Glutamatergic neuron (in vitro differentiated cells): ENCODE results near the gene DNAJC6. TPM values are rescaled to one million over a fixed set of nuclear protein-coding genes. Genes with fewer than 3 reads are reported as not detected.

Experiments
- DNase-seq: peaks from one replicate; pipeline ENCODE4 v3.0.0; 2022
- H3K27ac Mint-ChIP-seq: one replicate; pipeline ENCODE4 v1.8.0; 2020; ENCODE audit warnings: mild to moderate bottlenecking, mixed read lengths, inconsistent platforms; ENCODE audit not compliant: unreplicated experiment
- H3K27me3 Mint-ChIP-seq: one replicate; pipeline ENCODE4 v1.8.0; 2020; ENCODE audit warnings: mild to moderate bottlenecking, moderate library complexity, mixed read lengths, inconsistent platforms; ENCODE audit not compliant: unreplicated experiment
- H3K36me3 Mint-ChIP-seq: one replicate; pipeline ENCODE4 v1.8.0; 2020; ENCODE audit warnings: mild to moderate bottlenecking, mixed read lengths, inconsistent platforms; ENCODE audit not compliant: unreplicated experiment
- H3K4me1 Mint-ChIP-seq: one replicate; pipeline ENCODE4 v1.8.0; 2020; ENCODE audit warnings: mild to moderate bottlenecking, low read depth, mixed read lengths, inconsistent platforms; ENCODE audit not compliant: unreplicated experiment
- H3K4me3 Mint-ChIP-seq: one replicate; pipeline ENCODE4 v1.8.0; 2020; ENCODE audit warnings: mild to moderate bottlenecking, mixed read lengths, inconsistent platforms; ENCODE audit not compliant: unreplicated experiment
- H3K9me3 Mint-ChIP-seq: one replicate; pipeline ENCODE4 v1.8.0; 2020; ENCODE audit warnings: mild to moderate bottlenecking, moderate library complexity, mixed read lengths, inconsistent platforms; ENCODE audit not compliant: unreplicated experiment
- CTCF ChIP-seq: fragments of 200-600 bp; sonication (generic); IDR thresholded peaks from one replicate; pipeline ENCODE4 v1.5.0; 2021; ENCODE audit not compliant: partially characterized antibody, unreplicated experiment
- total RNA-seq: library from RNA; stranded (reverse); fragmentation: NEBNext Ultra II Directional; extraction: Animal tissue kit (Norgen Biotek cat#: 25700); gene quantifications from one replicate; pipeline ENCODE4 v1.2.1, GENCODE V29; 2021; ENCODE audit not compliant: unreplicated experiment

DNAJC6 gene
- total RNA-seq, 1 donor from 2014 or later, result 54.6 TPM

- Mint-ChIP-seq H3K36me3 (no peaks in the 10 kb centered on the region), H3K4me3 (no peak overlapping the region), H3K27me3 (peaks cover 2% of the 10 kb centered on the region), H3K9me3 (peaks cover 2% of the 10 kb centered on the region), H3K27ac (no peak overlapping the region), H3K4me1 (peaks cover 9% of the 10 kb centered on the region)
- no peak for DNase-seq
- TF ChIP-seq CTCF, result no peak
These were observed 41.7 kb upstream of the DNAJC6 start for GRCh38 chr1:65267683-65268082.

- Mint-ChIP-seq H3K4me3 (no peak overlapping the region), H3K36me3 (no peaks in the 10 kb centered on the region), H3K27ac (no peak overlapping the region), H3K9me3 (peaks cover 4% of the 10 kb centered on the region), H3K4me1 (peaks cover 7% of the 10 kb centered on the region), H3K27me3 (peaks cover 2% of the 10 kb centered on the region)
- no peak for DNase-seq
- TF ChIP-seq CTCF, result no peak
These were observed 39.7 kb upstream of the DNAJC6 start for GRCh38 chr1:65269612-65270011.

- TF ChIP-seq CTCF, result no peak
- no peak overlapping the region for H3K4me3 Mint-ChIP-seq
- no peak overlapping the region for H3K27ac Mint-ChIP-seq
- H3K9me3 Mint-ChIP-seq, result peaks cover 4% of the 10 kb centered on the region
- H3K27me3 Mint-ChIP-seq, result peaks cover 2% of the 10 kb centered on the region
- H3K4me1 Mint-ChIP-seq, result peaks cover 44% of the 10 kb centered on the region
- DNase-seq, result no peak
- H3K36me3 Mint-ChIP-seq, result no peaks in the 10 kb centered on the region
These were observed 33.0 kb upstream of the DNAJC6 start for GRCh38 chr1:65276197-65276939.

DNA sequence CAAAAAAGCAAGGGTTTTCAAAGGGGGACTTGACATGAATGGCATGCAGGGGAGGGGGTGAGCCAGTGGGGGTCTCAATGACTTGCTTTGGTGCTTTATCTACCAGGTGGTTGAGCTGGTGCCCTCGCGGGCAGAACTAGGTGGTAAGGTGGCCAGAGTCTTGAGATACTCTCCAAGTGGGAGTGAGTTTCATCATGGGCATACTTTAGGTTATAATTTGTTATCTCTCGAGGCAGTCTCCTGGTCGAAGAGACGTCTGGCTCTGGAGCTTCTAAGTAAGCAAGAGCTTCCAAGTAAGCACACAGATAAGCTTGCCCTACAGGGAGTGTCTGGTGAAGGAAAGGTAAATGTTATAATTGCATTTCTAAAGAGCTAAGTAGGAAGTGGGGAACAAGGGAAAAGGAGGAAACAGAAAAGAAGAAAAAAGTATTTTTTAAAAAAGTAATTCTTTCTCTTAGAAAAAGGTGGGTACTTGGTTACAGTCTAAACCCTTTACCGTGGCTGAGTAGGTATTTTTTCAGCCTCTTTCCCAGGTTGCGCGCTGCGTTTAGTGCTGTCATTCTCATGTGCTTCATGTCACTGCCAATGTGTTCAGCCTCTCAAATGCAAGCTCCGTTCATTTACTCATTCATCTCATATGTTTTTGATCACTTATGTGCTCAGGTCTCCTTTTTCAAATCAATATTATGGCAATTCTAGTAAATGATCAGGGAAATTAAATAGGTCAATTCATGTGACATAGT, 31.6 kb upstream of the DNAJC6 start:
- H3K36me3 Mint-ChIP-seq, result no peaks in the 10 kb centered on the region
- peak overlapping the region; percentile 26 for H3K27ac Mint-ChIP-seq
- H3K4me1 Mint-ChIP-seq, result peaks cover 46% of the 10 kb centered on the region
- TF ChIP-seq CTCF, result no peak
- peaks cover 2% of the 10 kb centered on the region for H3K27me3 Mint-ChIP-seq
- DNase-seq, result no peak
- no peak overlapping the region for H3K4me3 Mint-ChIP-seq
- H3K9me3 Mint-ChIP-seq, result peaks cover 4% of the 10 kb centered on the region

- DNase-seq, result no peak
- Mint-ChIP-seq H3K27me3 (peaks cover 2% of the 10 kb centered on the region), H3K9me3 (peaks cover 2% of the 10 kb centered on the region), H3K4me3 (peak overlapping the region; percentile 80), H3K27ac (peak overlapping the region; percentile 72), H3K36me3 (no peaks in the 10 kb centered on the region), H3K4me1 (peaks cover 46% of the 10 kb centered on the region)
- TF ChIP-seq CTCF, result no peak
These were observed 30.8 kb upstream of the DNAJC6 start for GRCh38 chr1:65278376-65279069.
